HAP-1 (cell line): ENCODE measurements around the gene MPRIP.
"Not testable (repeated sequence)": the region's sequence is repeated elsewhere in the genome, so short reads cannot be mapped to it uniquely, and the experiment has no call there.

Source experiments
- DNase-seq, 2 experiments: peaks; one replicate each; pipeline ENCODE4 v3.0.0-alpha.2; 2016 to 2020; ENCODE audit warnings: low spot score in 2 of 2
- H3K27me3 ChIP-seq: fragments of 250-450 bp; sonication (Bioruptor Pico); 2 replicates; pipeline ENCODE4 v1.5.1; 2020; ENCODE audit warnings: low read depth, mild to moderate bottlenecking, moderate library complexity
- H3K36me3 ChIP-seq: fragments of 250-450 bp; sonication (Bioruptor Pico); replicated peaks from 2 replicates; pipeline ENCODE4 v1.5.1; 2020; ENCODE audit warnings: mild to moderate bottlenecking
- H3K4me1 ChIP-seq: fragments of 250-450 bp; sonication (Bioruptor Pico); 2 replicates; pipeline ENCODE4 v1.5.1; 2020; ENCODE audit warnings: mild to moderate bottlenecking
- H3K4me3 ChIP-seq: fragments of 250-450 bp; sonication (Bioruptor Pico); 2 replicates; pipeline ENCODE4 v1.5.1; 2020; ENCODE audit warnings: mild to moderate bottlenecking, moderate library complexity
- H3K9me3 ChIP-seq: fragments of 250-450 bp; sonication (Bioruptor Pico); 2 replicates; pipeline ENCODE4 v1.5.1; 2020; ENCODE audit warnings: mild to moderate bottlenecking, moderate library complexity
- in situ Hi-C: fragments of 300-500 bp; cut with MboI; formaldehyde crosslinking; loops from 3 replicates; pipeline ENCODE4 v1.14.3; 2020; ENCODE audit warnings: low sequenced_read_pairs, inconsistent platforms, mixed read lengths

The MPRIP gene

DNA sequence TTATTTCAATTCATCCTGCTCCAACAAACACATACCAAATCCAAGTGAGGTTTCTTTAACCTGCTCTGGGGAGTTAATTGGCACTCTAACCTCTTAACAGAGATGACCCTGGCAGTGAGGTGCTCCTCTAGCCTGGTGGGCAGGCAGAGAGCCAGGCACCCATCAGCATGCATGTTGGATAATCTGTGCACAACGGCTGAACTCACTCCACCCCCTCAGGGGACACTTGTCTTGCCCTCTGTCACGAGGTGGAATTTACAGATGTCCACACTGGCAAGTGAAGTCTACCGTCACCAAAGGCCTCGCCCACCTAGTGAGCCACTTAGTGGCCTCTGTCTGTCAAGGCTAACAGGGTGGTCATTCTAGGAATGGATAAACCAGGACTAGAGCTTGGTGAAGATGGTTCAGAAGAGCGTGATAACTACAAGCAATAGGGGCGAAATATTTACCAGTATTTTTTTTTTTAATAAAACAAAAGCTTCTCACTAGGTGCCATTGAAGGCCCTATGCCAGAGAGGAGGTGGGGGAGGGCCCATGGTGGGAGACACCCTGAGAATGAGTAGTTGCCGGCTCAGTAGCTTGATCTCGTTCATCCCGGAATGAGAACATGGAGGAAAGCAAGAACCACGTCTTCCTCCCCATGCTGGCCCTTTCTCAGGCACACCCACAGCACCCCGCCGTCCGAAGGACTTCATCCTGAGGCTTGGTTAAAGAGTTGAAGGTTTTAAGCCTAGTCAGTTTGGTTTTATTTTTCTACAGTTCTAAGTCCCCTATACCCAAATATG lies 138.7 kb downstream of the MPRIP start:
- DNase-seq, result no peak
- H3K36me3 ChIP-seq, result peaks cover 58% of the 10 kb centered on the region
- in situ Hi-C loops, result no loop called here

DNA sequence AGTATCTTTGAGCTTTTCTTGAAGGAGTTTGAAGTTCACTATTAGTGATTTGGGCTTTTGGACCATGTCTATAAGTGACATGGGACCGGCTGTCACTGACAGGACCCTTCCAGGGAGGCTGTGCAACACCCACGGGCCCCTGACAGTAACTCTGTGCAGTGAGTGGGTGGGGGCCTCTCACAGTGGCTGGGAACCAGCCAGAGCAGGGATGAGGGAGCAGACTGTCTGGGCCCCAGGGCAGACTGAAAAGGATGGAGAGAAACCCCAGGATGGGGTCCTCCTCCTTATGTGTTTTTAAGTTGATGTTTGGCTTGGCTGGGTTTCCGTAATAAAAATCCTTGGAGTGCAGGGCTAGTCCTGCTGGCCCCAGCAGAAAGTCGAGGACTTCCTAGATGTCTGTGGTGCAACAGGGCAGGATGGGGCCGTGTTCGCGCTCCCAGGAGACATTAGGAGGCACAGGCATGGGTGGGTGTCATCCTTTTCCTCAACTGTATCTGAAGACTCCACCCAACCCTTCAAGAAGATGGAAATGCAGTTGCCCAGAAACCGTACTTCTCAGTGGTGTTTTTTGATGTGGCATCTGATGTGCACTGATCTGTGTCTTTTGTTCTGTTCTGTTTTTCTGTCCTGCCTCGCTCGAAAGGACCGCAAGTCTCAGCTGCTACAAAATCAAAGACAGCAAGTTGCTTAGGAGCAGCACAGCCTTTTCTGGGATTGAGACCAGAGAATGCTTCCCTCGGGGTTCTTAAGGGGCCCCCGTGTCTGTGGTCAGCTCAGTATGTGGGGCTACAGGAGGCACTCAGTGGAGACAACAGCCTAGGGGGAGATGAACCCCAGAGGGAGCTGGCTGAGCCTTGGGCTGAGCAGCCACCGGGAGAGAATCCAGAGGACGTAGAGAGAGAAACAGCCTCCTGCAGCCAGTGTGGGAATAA lies 139.7 kb downstream of the MPRIP start:
- H3K4me1 ChIP-seq, result no peaks in the 10 kb centered on the region
- H3K4me3 ChIP-seq, result no peak overlapping the region
- in situ Hi-C loops, result no loop called here
- no peak for DNase-seq
- H3K36me3 ChIP-seq, result peaks cover 49% of the 10 kb centered on the region
- H3K27me3 ChIP-seq, result no peaks in the 10 kb centered on the region
- no peaks in the 10 kb centered on the region for H3K9me3 ChIP-seq

More for the DNA sequence above, 138.7 kb downstream of the MPRIP start:
- no peaks in the 10 kb centered on the region for H3K9me3 ChIP-seq
- no peaks in the 10 kb centered on the region for H3K27me3 ChIP-seq
- H3K4me3 ChIP-seq, result no peak overlapping the region
- no peaks in the 10 kb centered on the region for H3K4me1 ChIP-seq

DNA sequence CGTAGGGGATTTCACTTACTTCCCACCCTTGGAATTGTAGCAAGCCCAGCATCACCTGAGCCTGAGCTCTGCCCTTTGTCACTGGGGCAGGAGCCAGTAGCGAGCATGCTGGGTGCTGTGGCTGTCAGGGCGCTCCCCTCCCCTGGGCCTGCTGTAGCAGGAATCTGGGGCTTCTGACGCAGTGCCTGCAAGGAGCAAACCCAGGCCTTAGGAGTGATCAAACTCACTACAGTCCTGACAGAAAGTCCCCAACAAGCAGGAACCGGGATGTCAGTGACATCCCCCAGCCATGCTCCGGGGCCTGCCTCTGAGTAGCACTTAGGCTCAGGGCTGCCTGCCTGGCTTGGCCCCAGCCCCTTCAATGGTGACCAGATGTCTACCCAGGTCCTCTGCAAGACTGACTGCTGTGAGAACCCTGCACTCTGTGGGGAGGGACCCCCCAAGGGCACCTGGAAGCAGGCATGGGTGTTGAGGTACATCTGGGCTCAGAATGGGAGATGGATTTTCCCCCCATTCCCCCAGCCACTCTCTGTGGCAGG lies 140.4 kb downstream of the MPRIP start:
- Histone ChIP-seq H3K36me3 (peaks cover 45% of the 10 kb centered on the region), H3K4me3 (no peak overlapping the region), H3K27me3 (no peaks in the 10 kb centered on the region), H3K4me1 (no peaks in the 10 kb centered on the region), H3K9me3 (no peaks in the 10 kb centered on the region)
- in situ Hi-C loops, result no loop called here
- DNase-seq, result no peak

DNA sequence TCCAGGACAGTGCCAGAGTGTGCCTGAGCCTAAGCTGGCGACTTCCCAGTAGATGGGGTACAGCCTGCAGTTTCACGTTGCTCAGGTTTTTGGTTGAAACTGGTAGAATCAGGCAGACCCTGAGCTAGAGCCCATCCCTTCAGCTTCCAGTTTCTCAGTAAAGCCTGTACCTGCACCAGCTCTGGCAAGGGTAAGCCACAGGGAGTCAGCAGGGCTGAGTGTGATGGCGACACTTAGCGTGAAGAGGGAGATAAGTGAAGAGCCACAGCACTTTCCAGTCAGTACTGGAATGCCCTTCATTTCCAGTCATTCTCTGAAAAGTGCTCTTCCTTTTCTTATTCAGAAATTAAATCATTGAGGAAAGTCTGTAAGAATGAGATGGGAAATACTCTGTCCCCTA lies 141.5 kb downstream of the MPRIP start:
- no peaks in the 10 kb centered on the region for H3K4me1 ChIP-seq
- in situ Hi-C loops, result no loop called here

DNA sequence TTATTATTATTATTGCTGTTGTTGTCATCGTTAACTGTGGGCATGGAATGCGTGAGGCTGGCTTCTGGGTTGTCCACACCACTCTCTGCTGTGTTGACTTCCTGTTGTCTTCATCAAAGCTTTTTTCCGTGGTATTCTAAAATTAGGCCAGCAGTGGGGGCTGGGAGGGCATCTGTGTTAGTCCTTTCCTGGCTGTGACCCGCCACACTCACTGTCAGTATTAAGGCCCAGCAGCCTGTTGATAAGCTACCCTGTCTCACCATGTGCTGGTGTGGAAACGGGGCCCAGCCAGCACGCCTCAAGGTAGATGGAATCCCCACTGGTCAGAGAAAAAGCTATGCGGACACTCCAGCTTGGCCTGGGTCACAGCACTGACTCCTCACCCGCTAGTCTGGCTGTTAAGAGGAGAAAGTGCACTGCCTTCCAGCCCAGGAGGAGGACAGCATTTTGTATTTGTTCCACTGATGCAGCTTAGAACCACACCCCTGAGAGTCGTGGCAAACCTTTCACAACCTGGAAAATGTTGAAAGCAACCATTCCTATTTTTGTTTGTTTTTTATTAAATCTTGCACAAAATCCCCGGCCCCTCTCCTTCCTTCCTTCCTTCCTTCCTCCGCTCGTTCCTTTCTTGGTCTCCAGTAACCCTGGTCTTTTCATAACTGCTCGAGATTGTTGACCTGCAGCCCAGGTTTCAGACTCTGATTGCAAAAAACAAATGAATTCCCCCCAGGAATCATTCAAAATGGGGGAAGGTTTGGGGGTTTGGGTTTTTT lies 142.9 kb downstream of the MPRIP start:
- in situ Hi-C loops, H3K27me3 ChIP-seq, H3K4me3 ChIP-seq, DNase-seq, H3K9me3 ChIP-seq, H3K4me1 ChIP-seq: not testable (repeated sequence)
- peaks cover 29% of the 10 kb centered on the region for H3K36me3 ChIP-seq

More for the DNA sequence above, 141.5 kb downstream of the MPRIP start:
- no peaks in the 10 kb centered on the region for H3K27me3 ChIP-seq
- peaks cover 37% of the 10 kb centered on the region for H3K36me3 ChIP-seq
- H3K9me3 ChIP-seq, result no peaks in the 10 kb centered on the region
- no peak for DNase-seq
- no peak overlapping the region for H3K4me3 ChIP-seq

DNA sequence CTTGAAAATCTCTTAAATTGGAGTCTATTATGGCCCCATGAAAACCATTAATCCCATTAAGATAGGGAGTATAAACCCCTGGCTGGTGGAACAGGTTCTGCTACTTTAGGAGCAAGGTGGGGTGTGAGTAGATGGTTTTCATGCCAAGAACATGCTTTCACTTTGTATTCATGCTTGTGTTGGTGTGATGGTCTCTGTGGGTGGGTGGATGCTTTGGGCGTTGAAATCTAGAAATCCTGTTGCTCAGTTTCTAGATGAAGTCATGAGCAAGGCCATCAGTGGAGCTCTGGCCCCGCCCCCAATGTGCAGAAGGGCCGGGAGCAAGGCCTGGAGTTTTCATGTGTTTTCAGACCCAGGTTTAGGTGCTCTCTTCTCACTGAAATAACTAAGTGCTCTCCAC lies 143.8 kb downstream of the MPRIP start:
- Histone ChIP-seq H3K36me3 (peaks cover 24% of the 10 kb centered on the region), H3K4me1 (no peaks in the 10 kb centered on the region), H3K27me3 (no peaks in the 10 kb centered on the region), H3K4me3 (no peak overlapping the region), H3K9me3 (no peaks in the 10 kb centered on the region)
- in situ Hi-C loops, result no loop called here
- DNase-seq, result no peak

DNA sequence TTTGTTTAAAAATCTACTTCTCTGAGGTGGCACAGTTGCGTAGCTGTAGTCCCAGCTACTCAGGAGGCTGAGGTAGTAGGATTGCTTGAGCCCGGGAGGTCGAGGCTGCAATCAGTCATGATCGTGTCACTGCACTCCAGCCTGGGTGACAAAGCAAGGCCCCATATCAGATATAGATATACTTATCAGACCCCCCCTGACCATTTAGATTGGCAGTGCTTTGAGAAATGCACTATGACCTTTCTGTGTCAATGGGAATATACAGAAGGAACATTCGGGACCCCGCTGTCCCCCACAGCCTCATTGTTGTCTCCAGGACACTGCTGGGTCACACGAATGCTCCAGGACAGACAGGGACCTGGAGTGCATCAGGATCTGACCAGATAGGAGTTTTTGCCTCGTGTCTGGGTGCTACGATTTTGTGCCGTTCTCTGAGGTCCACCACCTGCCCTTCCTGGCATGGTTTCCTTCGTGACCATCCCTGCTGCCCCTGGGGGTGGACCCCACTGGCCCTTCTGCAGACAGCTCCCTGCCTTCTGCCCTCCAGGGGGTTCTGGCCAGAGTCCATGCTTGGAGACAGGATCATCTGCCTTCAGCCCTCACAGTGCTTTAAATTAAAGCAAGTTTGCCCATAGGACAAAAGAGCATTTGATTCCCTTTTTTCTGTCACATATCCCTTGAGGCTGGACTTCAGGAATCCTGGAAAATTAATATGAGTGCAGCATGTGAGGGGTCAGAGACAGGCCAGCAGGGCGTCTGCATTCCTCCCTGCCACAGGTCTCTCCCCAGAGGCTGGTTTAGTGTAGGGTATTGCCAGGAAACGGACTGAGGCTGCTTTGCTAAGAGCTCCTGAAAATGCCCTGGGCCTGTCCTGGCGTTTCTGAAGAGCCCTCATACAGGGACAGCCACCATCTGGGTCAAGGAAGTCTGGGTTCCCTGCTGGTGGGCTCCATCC lies 144.6 kb downstream of the MPRIP start:
- Histone ChIP-seq H3K27me3 (no peaks in the 10 kb centered on the region), H3K4me3 (no peak overlapping the region), H3K36me3 (peaks cover 19% of the 10 kb centered on the region), H3K9me3 (no peaks in the 10 kb centered on the region), H3K4me1 (peaks cover 5% of the 10 kb centered on the region)
- in situ Hi-C loops, result no loop called here
- DNase-seq, result no peak

DNA sequence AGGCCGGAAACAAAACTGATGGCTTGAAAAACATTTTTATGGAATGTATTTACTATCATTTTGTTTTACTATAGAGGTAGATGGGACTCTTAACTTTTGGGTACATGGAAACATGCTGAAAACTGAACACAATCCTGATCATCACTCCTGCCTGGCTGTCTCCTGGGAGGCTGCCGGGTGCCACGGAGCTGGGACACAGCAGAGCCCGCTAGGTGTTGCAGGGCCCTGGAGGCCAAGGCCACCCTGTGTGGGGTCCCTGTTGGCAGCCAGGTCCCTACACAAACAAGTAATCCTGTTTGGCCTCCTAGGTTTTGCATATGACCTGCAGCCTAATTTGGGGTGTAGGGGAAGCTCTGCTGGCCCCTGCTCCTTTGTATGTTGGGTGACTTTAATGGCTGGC lies 146.3 kb downstream of the MPRIP start:
- H3K4me3 ChIP-seq, result no peak overlapping the region
- peaks cover 14% of the 10 kb centered on the region for H3K36me3 ChIP-seq
- DNase-seq, result no peak
- in situ Hi-C loops, result no loop called here
- no peaks in the 10 kb centered on the region for H3K27me3 ChIP-seq
- peaks cover 12% of the 10 kb centered on the region for H3K4me1 ChIP-seq
- no peaks in the 10 kb centered on the region for H3K9me3 ChIP-seq

DNA sequence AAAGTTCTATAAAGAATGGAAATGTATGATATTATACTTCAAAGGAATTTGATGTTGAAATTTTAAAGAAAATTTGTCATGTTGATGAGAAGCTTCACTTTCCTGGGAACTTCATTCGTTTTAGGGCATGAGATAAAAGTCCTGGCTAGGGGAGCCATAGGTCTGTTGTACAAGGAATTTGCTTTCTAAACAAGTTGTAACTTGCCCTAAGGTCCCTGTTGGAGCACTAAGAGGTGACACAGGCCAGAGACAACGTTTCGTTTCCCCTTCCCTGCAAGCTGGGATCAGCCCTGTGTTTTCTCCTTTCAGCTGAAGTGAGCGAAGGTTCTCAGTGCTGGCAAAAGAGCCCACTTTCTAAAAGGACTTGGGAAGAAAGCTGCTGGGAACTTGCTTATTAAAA lies 147.3 kb downstream of the MPRIP start:
- no peaks in the 10 kb centered on the region for H3K27me3 ChIP-seq
- no peak for DNase-seq
- H3K36me3 ChIP-seq, result peaks cover 7% of the 10 kb centered on the region; the same call in 1 of the 2 replicates
- in situ Hi-C loops, result no loop called here
- H3K4me1 ChIP-seq, result peaks cover 12% of the 10 kb centered on the region
- no peak overlapping the region for H3K4me3 ChIP-seq
- no peaks in the 10 kb centered on the region for H3K9me3 ChIP-seq

DNA sequence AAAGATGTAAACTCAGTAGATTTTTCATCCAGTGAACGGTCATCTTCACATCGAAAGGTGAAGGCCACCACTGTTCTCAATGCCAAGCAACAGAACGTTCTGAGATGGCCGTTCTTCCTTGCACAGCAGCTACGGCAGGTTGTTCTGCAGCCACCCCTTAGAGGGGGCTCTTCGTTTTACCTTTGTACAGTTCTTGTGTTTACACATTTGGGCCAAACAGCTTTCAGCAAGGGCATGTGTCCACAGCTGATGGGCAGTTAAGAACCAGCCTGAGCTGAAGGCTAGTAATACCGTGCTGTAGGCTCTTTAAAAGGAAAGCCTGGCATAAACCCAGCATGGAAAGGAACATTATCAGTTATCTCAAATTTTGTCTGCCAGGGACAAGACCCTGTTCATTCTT lies 147.9 kb downstream of the MPRIP start:
- Histone ChIP-seq H3K9me3 (no peaks in the 10 kb centered on the region), H3K4me3 (no peak overlapping the region), H3K27me3 (no peaks in the 10 kb centered on the region), H3K4me1 (peaks cover 12% of the 10 kb centered on the region), H3K36me3 (peaks cover 7% of the 10 kb centered on the region; the same call in 1 of the 2 replicates)
- no peak for DNase-seq
- in situ Hi-C loops, result no loop called here

DNA sequence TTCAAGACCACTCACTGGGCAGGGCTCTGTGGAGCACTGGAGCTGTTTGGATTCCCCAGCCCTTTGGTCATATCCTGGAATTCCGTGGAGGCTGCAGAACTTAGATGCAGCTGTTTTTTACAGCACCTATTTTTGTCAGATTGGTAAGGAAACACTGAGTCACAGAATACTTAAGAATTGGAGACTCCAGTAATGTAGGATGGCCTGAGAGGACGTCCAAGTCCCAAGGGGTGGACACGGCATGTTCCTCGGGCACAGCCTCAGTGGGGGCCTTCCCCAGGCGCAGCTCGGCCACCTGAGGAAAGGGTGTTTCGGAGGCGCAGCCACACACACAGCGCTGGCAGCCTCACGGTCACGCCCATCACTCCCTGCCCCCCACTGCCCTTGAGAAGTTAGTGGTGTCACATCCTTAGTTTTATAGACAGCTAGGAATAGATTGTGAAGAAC lies 149.1 kb downstream of the MPRIP start:
- DNase-seq, result peak in 1 of 2 experiments; percentile 57
- in situ Hi-C loops, result no loop called here
- Histone ChIP-seq H3K27me3 (no peaks in the 10 kb centered on the region), H3K4me3 (no peak overlapping the region), H3K9me3 (no peaks in the 10 kb centered on the region), H3K4me1 (peaks cover 12% of the 10 kb centered on the region), H3K36me3 (peaks cover 3% of the 10 kb centered on the region; the same call in 1 of the 2 replicates)

DNA sequence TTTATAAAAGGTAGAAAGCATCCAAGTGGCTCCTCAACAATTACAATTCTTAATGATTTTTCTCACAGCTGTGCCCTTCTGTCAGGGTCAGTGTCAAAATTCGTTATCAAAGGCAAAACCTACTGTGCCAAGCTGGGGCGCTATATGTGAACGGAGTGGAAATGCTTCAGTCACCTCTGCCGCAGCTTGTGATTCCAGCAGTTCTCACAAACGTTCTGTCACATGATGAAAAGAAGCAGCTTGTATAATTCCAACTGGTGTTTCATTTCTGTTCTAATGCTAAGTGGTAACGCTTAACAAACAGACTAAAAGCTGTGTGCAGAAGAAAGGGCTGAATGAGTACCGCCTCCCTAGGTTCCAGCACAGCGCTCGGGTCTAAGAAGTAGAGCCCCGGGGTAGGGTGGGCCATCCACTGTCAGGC lies 149.7 kb downstream of the MPRIP start:
- Histone ChIP-seq H3K27me3 (no peaks in the 10 kb centered on the region), H3K36me3 (0 out of 2 replicates have a peak, but pooled peaks cover 3% of the 10 kb centered on the region), H3K9me3 (no peaks in the 10 kb centered on the region), H3K4me1 (peaks cover 12% of the 10 kb centered on the region), H3K4me3 (no peak overlapping the region)
- DNase-seq, result peak; percentile 85 to 95
- in situ Hi-C loops, result no loop called here
